T-cell (primary cell): ENCODE measurements around the gene PLCL1. TPM values are rescaled to one million over a fixed set of nuclear protein-coding genes. Genes with fewer than 3 reads are reported as not detected.

Experiments used
- ATAC-seq, 4 experiments: fragments of 200-7000 bp in 3 of 4; fragments of 150-1000 bp in 1 of 4; cut with Tn5 transposase; replicated peaks in 1 of 4; 1 replicate in 3 of 4; 2 replicates in 1 of 4; pipeline ENCODE4 v1.10.0; 2021; ENCODE audit warnings: moderate library complexity in 3 of 4, mild to moderate bottlenecking in 2 of 4, moderate number of reproducible peaks in 1 of 4
- CTCF ChIA-PET, 2 donors: fragments of 300-600 bp; sonication (Branson Sonifier 250); formaldehyde crosslinking; loops; one replicate each; lab custom pipeline; 2022; ENCODE audit warnings: antibody characterized with exemption in 2 of 2; lab: Charles Lee
- POLR2A ChIA-PET, 2 donors: fragments of 300-600 bp; sonication (Branson Sonifier 250); formaldehyde crosslinking; loops; one replicate each; lab custom pipeline; 2022; ENCODE audit warnings: antibody characterized with exemption in 2 of 2; lab: Charles Lee
- DNase-seq, 35 experiments: peaks; one replicate each; pipeline versions ENCODE4 v3.0.0 to v3.0.0-alpha.2; 2013 to 2023
- H3K27ac ChIP-seq: one replicate; pipeline ENCODE4 v1.5.1; 2013; ENCODE audit warnings: low read length
- H3K27me3 ChIP-seq, 2 experiments: replicated peaks in 1 of 2; 1 replicate in 1 of 2; 2 replicates in 1 of 2; pipeline versions ENCODE4 v1.6.1 to v1.7.0; 2013; ENCODE audit warnings: low read length in 1 of 2, mixed read lengths in 1 of 2; ENCODE audit not compliant: control insufficient read depth in 2 of 2, insufficient read depth in 2 of 2; ENCODE audit errors: extremely low read depth in 1 of 2
- H3K36me3 ChIP-seq, 2 donors: 1 replicate in 1 of 2; 2 replicates in 1 of 2; pipeline versions ENCODE4 v1.6.1 to v1.7.0; 2013; ENCODE audit warnings: low read length in 1 of 2; ENCODE audit not compliant: control insufficient read depth in 2 of 2, insufficient read depth in 1 of 2; ENCODE audit errors: extremely low read depth in 1 of 2
- H3K4me1 ChIP-seq, 2 experiments: 1 replicate in 1 of 2; 2 replicates in 1 of 2; pipeline versions ENCODE4 v1.6.1 to v1.7.0; 2013; ENCODE audit warnings: low read length in 2 of 2, mixed read lengths in 1 of 2; ENCODE audit not compliant: insufficient read depth in 2 of 2, control insufficient read depth in 1 of 2; ENCODE audit errors: extremely low read depth in 1 of 2
- H3K4me3 ChIP-seq, 2 donors: 1 replicate in 1 of 2; 2 replicates in 1 of 2; pipeline versions ENCODE4 v1.5.1 to v1.7.0; 2013; ENCODE audit warnings: mild to moderate bottlenecking in 2 of 2, low read length in 1 of 2, moderate library complexity in 1 of 2; ENCODE audit not compliant: control insufficient read depth in 1 of 2; ENCODE audit errors: extremely low read depth in 1 of 2
- H3K9me3 ChIP-seq: 2 replicates; pipeline ENCODE4 v1.7.0; 2013
- H3K27ac Mint-ChIP-seq, 2 donors: one replicate each; pipeline ENCODE4 v1.8.0; 2020 to 2021; ENCODE audit warnings: mild to moderate bottlenecking in 2 of 2, mixed read lengths in 2 of 2
- H3K27me3 Mint-ChIP-seq, 2 donors: one replicate each; pipeline ENCODE4 v1.8.0; 2021 to 2022; ENCODE audit warnings: mixed read lengths in 2 of 2
- H3K36me3 Mint-ChIP-seq: one replicate; pipeline ENCODE4 v1.8.0; 2021; ENCODE audit warnings: mixed read lengths
- H3K4me1 Mint-ChIP-seq, 3 donors: one replicate each; pipeline ENCODE4 v1.8.0; 2020 to 2022; ENCODE audit warnings: mixed read lengths in 3 of 3, mild to moderate bottlenecking in 1 of 3
- H3K4me3 Mint-ChIP-seq, 3 donors: one replicate each; pipeline ENCODE4 v1.8.0; 2020 to 2022; ENCODE audit warnings: mild to moderate bottlenecking in 3 of 3, mixed read lengths in 3 of 3, moderate library complexity in 3 of 3
- H3K9me3 Mint-ChIP-seq, 3 donors: one replicate each; pipeline ENCODE4 v1.8.0; 2020 to 2022; ENCODE audit warnings: mixed read lengths in 3 of 3
- WGBS: methylation state at CpG from one replicate; pipeline ENCODE4 v1.1.5; 2013; ENCODE audit warnings: missing lambda C conversion rate; ENCODE audit not compliant: insufficient coverage; 5-methylcytosine and 5-hydroxymethylcytosine counted together
- total RNA-seq, 35 experiments: library from RNA in 6 of 35; stranded (reverse) in 6 of 35; fragments of 120-200 nt in 1 of 35; gene quantifications; one replicate each; pipeline versions ENCODE4 v1.2.1 to v1.2.4 and lab custom pipeline; 2013 to 2026

Gene PLCL1
- total RNA-seq, 5 donors from 2014 or later (not counting 1 experiment from before 2014, with no cell fraction given) = 15.3 to 24.7 (median 20.3) TPM

- no peak overlapping the region for H3K4me3 Mint-ChIP-seq
- ATAC-seq = no peak
- Histone ChIP-seq H3K4me1 (peaks cover 0 to 14% of the 10 kb centered on the region in 2 experiments), H3K27me3 (peaks cover 0 to 24% of the 10 kb centered on the region in 2 experiments), H3K9me3 (no peaks in the 10 kb centered on the region), H3K27ac (no peak overlapping the region), H3K4me3 (no peak overlapping the region), H3K36me3 (no peaks in the 10 kb centered on the region)
- peaks cover 9 to 10% of the 10 kb centered on the region in 2 donors for H3K27me3 Mint-ChIP-seq
- WGBS = no CpG with 5 or more reads among the region's 1 CpG
- no peak overlapping the region for H3K27ac Mint-ChIP-seq
- no peak for DNase-seq
- POLR2A ChIA-PET = no interaction called here
- peaks cover 0 to 1% (median 1%) of the 10 kb centered on the region in 3 donors for H3K4me1 Mint-ChIP-seq
- no peaks in the 10 kb centered on the region for H3K9me3 Mint-ChIP-seq
- CTCF ChIA-PET = no interaction called here
- H3K36me3 Mint-ChIP-seq = no peaks in the 10 kb centered on the region
These were observed 22.3 kb upstream of the PLCL1 start for GRCh38 chr2:197782126-197782525.

DNA sequence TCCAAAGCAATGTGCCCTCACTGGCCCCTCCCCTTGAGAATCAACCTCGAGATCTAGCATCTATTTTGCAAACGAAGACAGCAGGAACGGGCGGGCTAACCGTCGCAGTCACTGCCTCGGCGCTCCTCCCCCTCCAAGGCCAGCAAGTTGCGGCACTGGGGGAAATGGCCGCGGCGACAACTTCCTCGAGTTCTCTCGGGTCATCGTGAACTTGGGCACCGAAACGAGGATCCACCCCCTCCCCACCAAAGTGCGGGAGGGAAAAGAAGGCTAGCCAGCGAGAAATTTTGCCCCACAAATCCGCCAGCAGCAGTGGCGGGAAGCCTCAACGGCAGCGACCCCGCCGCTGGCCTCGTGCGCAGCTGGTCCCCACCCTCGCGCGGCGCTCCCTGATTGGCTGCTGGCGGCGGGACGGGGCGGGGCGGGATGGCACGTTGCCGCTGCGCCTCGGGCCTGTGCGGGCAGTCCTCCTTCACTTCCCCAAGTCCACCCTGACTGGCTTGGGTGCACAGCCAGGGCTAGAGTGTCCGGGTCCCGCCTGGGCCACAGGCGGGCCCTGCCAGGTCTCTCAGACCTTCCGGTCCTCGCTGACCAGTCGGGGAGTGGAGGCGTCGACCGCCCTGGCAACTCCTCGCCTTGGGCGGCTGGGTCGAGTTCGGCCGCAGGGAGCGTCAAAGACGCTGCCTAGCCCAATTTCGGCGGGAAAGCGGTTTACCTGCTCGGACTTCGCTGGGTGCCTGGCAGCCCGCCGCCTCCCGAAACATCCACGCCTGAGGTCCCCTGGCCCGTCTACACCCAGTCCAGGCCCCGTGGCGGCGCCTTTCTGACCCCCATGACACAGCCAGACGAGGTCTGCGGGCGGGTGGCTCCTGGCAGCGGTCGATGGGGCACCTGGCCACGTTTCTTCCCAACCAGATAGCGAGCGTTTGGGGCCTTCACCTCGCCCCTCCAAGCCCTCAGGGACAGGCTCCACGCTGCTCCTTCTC lies 19.1 kb upstream of the PLCL1 start, which contains the start of gene BOLL:
TSS of gene BOLL (minus strand) at position 364 of the 986 bp plus-strand sequence. CDS start 3,469 bp downstream, outside the sequence.
- Histone ChIP-seq H3K36me3 (no peaks in the 10 kb centered on the region), H3K9me3 (no peaks in the 10 kb centered on the region), H3K27ac (no peak within 1 kb of the TSS), H3K4me1 (peaks cover 0 to 14% of the 10 kb centered on the region in 2 experiments), H3K4me3 (peak within 1 kb of the TSS; percentile 57 to 82), H3K27me3 (peaks cover 0 to 26% of the 10 kb centered on the region in 2 experiments)
- DNase-seq = no peak
- Mint-ChIP-seq H3K27me3 (peaks cover 14 to 23% of the 10 kb centered on the region in 2 donors), H3K4me3 (peak within 1 kb of the TSS; percentile 65 to 78 (median 77)), H3K9me3 (no peaks in the 10 kb centered on the region), H3K36me3 (no peaks in the 10 kb centered on the region), H3K4me1 (peaks cover 0 to 1% (median 0%) of the 10 kb centered on the region in 3 donors), H3K27ac (no peak within 1 kb of the TSS)
- ATAC-seq = no peak
- 93% methylated on average over 73 of the region's 80 CpGs for WGBS
- ChIA-PET POLR2A (no interaction called here), CTCF (no interaction called here)

GRCh38 chr2:197786010-197786877 lies 18.1 kb upstream of the PLCL1 start:
- DNase-seq (peak in 33 of 35 experiments; percentile 23 to 67 (median 46)), ATAC-seq (peak; percentile 72 to 82 (median 73))
- H3K27ac Mint-ChIP-seq = no peak overlapping the region
- peaks cover 14 to 24% of the 10 kb centered on the region in 2 donors for H3K27me3 Mint-ChIP-seq
- no peaks in the 10 kb centered on the region for H3K9me3 ChIP-seq
- H3K27me3 ChIP-seq = peaks cover 0 to 26% of the 10 kb centered on the region in 2 experiments
- WGBS = 5% methylated on average over 72 of the region's 79 CpGs
- POLR2A ChIA-PET = interaction anchor here in 1 of 2 donors (0.5 kb wide), 1 partner anchor 50 kb away, joined by 6 read pairs; no protein-coding TSS in a partner anchor
- no peaks in the 10 kb centered on the region for H3K36me3 ChIP-seq
- no peaks in the 10 kb centered on the region for H3K9me3 Mint-ChIP-seq
- peaks cover 0 to 1% (median 0%) of the 10 kb centered on the region in 3 donors for H3K4me1 Mint-ChIP-seq
- H3K27ac ChIP-seq = no peak overlapping the region
- H3K4me1 ChIP-seq = peaks cover 0 to 14% of the 10 kb centered on the region in 2 experiments
- H3K4me3 ChIP-seq = peak overlapping the region; percentile 57 to 82
- CTCF ChIA-PET = no interaction called here
- H3K36me3 Mint-ChIP-seq = no peaks in the 10 kb centered on the region
- H3K4me3 Mint-ChIP-seq = peak overlapping the region; percentile 65 to 78 (median 77)

DNA sequence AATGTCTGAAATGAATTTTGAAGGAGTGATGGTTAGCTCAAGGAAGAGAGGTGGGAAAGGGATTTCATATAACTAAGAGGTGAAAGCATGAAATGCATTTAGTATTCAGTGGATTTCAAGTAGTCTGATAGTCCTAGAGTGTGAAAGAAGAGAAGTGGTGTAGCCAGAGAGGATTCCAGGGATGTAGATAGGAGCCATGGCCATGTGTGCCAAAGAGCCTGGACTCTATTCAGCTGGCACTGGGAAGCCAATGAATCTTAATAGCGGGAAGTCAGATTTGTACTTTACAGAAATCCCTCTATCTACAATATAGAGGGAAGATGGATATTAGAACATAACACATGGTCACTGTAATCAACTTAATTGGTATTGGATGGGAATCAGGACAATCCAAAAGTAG lies 10.9 kb upstream of the PLCL1 start:
- no CpG with 5 or more reads among the region's 1 CpG for WGBS
- CTCF ChIA-PET = interaction anchor here in 1 of 2 donors (0.8 kb wide), 1 partner anchor 9 kb away, joined by 3 read pairs; no protein-coding TSS in a partner anchor
- no peaks in the 10 kb centered on the region for H3K9me3 Mint-ChIP-seq

DNA sequence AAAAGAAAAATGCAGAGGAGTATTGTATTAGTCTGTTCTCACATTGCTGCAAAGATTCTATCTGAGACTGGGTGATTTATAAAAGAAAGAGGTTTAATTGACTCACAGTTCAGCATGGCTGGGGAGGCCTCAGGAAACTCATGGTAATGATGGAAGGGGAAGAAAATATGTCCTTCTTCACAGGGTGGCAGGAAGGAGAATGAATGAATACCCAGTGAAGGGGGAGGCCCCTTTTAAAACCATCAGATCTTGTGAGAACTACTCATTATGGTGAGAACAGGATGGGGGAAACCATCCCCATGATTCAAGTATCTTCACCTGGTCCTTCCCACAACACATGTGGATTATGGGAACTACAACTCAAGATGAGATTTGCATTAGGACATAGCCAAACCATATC lies 9.1 kb upstream of the PLCL1 start:
- no peak for DNase-seq
- ChIA-PET CTCF (interaction anchor here in 1 of 2 donors (0.6 to 1.2 kb wide), 2 partner anchors 330 to 465 kb away, joined by 3 to 4 read pairs; no protein-coding TSS in a partner anchor), POLR2A (no interaction called here)
- no peaks in the 10 kb centered on the region for H3K36me3 ChIP-seq
- H3K27me3 ChIP-seq = peaks cover 2 to 3% of the 10 kb centered on the region in 2 experiments
- H3K4me3 ChIP-seq = no peak overlapping the region
- Mint-ChIP-seq H3K27ac (no peak overlapping the region), H3K36me3 (no peaks in the 10 kb centered on the region), H3K4me3 (no peak overlapping the region), H3K4me1 (no peaks in the 10 kb centered on the region), H3K9me3 (no peaks in the 10 kb centered on the region), H3K27me3 (peaks cover 21 to 23% of the 10 kb centered on the region in 2 donors)
- ATAC-seq = no peak
- H3K4me1 ChIP-seq = no peaks in the 10 kb centered on the region
- no peak overlapping the region for H3K27ac ChIP-seq
- no peaks in the 10 kb centered on the region for H3K9me3 ChIP-seq

More for the DNA sequence above, 10.9 kb upstream of the PLCL1 start:
- Histone ChIP-seq H3K27ac (no peak overlapping the region), H3K9me3 (no peaks in the 10 kb centered on the region), H3K4me1 (no peaks in the 10 kb centered on the region), H3K27me3 (peaks cover 2 to 3% of the 10 kb centered on the region in 2 experiments), H3K36me3 (no peaks in the 10 kb centered on the region), H3K4me3 (no peak overlapping the region)
- Mint-ChIP-seq H3K4me1 (no peaks in the 10 kb centered on the region), H3K27ac (no peak overlapping the region), H3K36me3 (no peaks in the 10 kb centered on the region), H3K4me3 (no peak overlapping the region), H3K27me3 (peaks cover 21 to 26% of the 10 kb centered on the region in 2 donors)
- DNase-seq (no peak), ATAC-seq (no peak)
- POLR2A ChIA-PET = interaction anchor here in 1 of 2 donors (0.7 kb wide), 1 partner anchor 186 kb away, joined by 3 read pairs; no protein-coding TSS in a partner anchor
